GM12878 (cell line): Measurements from ENCODE around the gene NKAIN2. TPM values are rescaled to one million over a fixed set of nuclear protein-coding genes. Genes with fewer than 3 reads are reported as not detected.

Experiments used
- ATAC-seq: fragments of 200-7000 bp; cut with Tn5 transposase; 3 replicates; pipeline ENCODE4 v1.9.1; 2020; ENCODE audit warnings: mild to moderate bottlenecking, moderate library complexity
- BruUV-seq: library from RNA; stranded (reverse); fragments of 400-500 nt; replicated peaks from 2 replicates; lab custom pipeline; 2021; lab: Mats Ljungman, UMichigan
- CTCF ChIA-PET: fragments of 300-600 bp; sonication (Branson Sonifier 250); formaldehyde crosslinking; extraction: SDS; loops from one replicate; lab custom pipeline; 2021; ENCODE audit warnings: inconsistent platforms; lab: Yijun Ruan, JAX
- POLR2A ChIA-PET: fragments of 350-600 bp; formaldehyde crosslinking; extraction: SDS; loops from one replicate; lab custom pipeline; 2021; ENCODE audit warnings: inconsistent platforms; lab: Charles Lee
- RAD21 ChIA-PET: fragments of 300-600 bp; sonication (Branson Sonifier 250); formaldehyde crosslinking; loops from one replicate; lab custom pipeline; 2023; ENCODE audit warnings: antibody characterized with exemption; ENCODE audit not compliant: unreplicated experiment; lab: Charles Lee
- SMC1A ChIA-PET: fragments of 300-600 bp; sonication (Branson Sonifier 250); formaldehyde crosslinking; loops from one replicate; lab custom pipeline; 2023; ENCODE audit not compliant: unreplicated experiment, uncharacterized antibody; lab: Charles Lee
- DNase-seq: peaks from one replicate; pipeline ENCODE4 v3.0.0-alpha.2; 2011; ENCODE audit warnings: low read depth, low spot score
- FAIRE-seq: peaks from 3 replicates; lab custom pipeline; 2011; peaks lifted over from hg19 to GRCh38; lab: Jason Lieb, UNC
- H2AFZ ChIP-seq: 2 replicates; pipeline ENCODE4 v1.6.0; 2011; ENCODE audit warnings: low read depth, low read length, control low read depth; ENCODE audit not compliant: control insufficient read depth
- H3K27ac ChIP-seq: 2 replicates; pipeline ENCODE4 v1.5.1; 2011; ENCODE audit warnings: control low read depth; ENCODE audit not compliant: control insufficient read depth, insufficient read depth
- H3K27me3 ChIP-seq, 2 experiments: replicated peaks in 1 of 2; 2 replicates each; pipeline versions ENCODE4 v1.6.0 to v1.6.1; 2011; ENCODE audit warnings: low read length in 1 of 2; ENCODE audit not compliant: control insufficient read depth in 2 of 2, insufficient read depth in 2 of 2
- H3K36me3 ChIP-seq, 2 experiments: 2 replicates each; pipeline ENCODE4 v1.5.1; 2011; ENCODE audit warnings: low read length in 1 of 2; ENCODE audit not compliant: control insufficient read depth in 2 of 2, insufficient read depth in 2 of 2
- H3K4me1 ChIP-seq: 2 replicates; pipeline ENCODE4 v1.6.1; 2011; ENCODE audit warnings: mild to moderate bottlenecking, low read length, moderate library complexity, mixed read lengths; ENCODE audit not compliant: control insufficient read depth, insufficient read depth
- H3K4me2 ChIP-seq: 2 replicates; pipeline ENCODE4 v1.6.0; 2011; ENCODE audit warnings: control low read depth; ENCODE audit not compliant: control insufficient read depth, insufficient read depth
- H3K4me3 ChIP-seq: fragments of 200-600 bp; sonication (generic); 2 replicates; pipeline ENCODE4 v1.5.1; 2016
- H3K79me2 ChIP-seq: 2 replicates; pipeline ENCODE4 v1.6.0; 2011; ENCODE audit warnings: low read length; ENCODE audit not compliant: control insufficient read depth, insufficient read depth
- H3K9ac ChIP-seq: 2 replicates; pipeline ENCODE4 v1.8.0; 2011; ENCODE audit warnings: low read length, control low read depth, mixed read lengths; ENCODE audit not compliant: control insufficient read depth, insufficient read depth
- H3K9me3 ChIP-seq: replicated peaks from 3 replicates; pipeline ENCODE4 v1.5.1; 2011; ENCODE audit warnings: mild to moderate bottlenecking, low read length; ENCODE audit not compliant: control insufficient read depth, insufficient read depth
- H4K20me1 ChIP-seq: 2 replicates; pipeline ENCODE4 v1.6.0; 2011; ENCODE audit not compliant: control insufficient read depth, insufficient read depth
- BACH1 ChIP-seq: fragments of 450-650 bp; IDR thresholded peaks from 2 replicates; pipeline ENCODE4 v1.6.1; 2017; ENCODE audit warnings: mild to moderate bottlenecking, borderline replicate concordance
- CEBPZ ChIP-seq: fragments of 150-350 bp; IDR thresholded peaks from 2 replicates; pipeline ENCODE4 v1.6.1; 2016; ENCODE audit warnings: low read depth, low read length
- FOXK2 ChIP-seq: fragments of 450-650 bp; IDR thresholded peaks from 2 replicates; pipeline ENCODE4 v1.6.1; 2017; ENCODE audit warnings: mild to moderate bottlenecking, moderate library complexity
- NBN ChIP-seq: fragments of 450-650 bp; IDR thresholded peaks from 2 replicates; pipeline ENCODE4 v1.6.1; 2016
- NFIC ChIP-seq: IDR thresholded peaks from 2 replicates; pipeline ENCODE4 v1.6.1; 2012; ENCODE audit warnings: low read depth, mild to moderate bottlenecking, inconsistent platforms, low read length, moderate library complexity
- YY1 ChIP-seq: IDR thresholded peaks from 2 replicates; pipeline ENCODE4 v1.6.1; 2011; ENCODE audit warnings: low read depth, mild to moderate bottlenecking, low read length
- WGBS: methylation state at CpG from one replicate; pipeline ENCODE4 v1.1.6; 2016; ENCODE audit warnings: low lambda C conversion rate; ENCODE audit not compliant: insufficient replicate concordance, insufficient coverage; ENCODE audit errors: missing lambda C conversion rate; 5-methylcytosine and 5-hydroxymethylcytosine counted together
- in situ Hi-C: fragments of 300-500 bp; cut with MboI; formaldehyde crosslinking; loops from 9 replicates; pipeline ENCODE4 v1.14.3; 2018; ENCODE audit warnings: mixed read lengths
- intact Hi-C: fragments of 100-400 bp; cut with micrococcal nuclease; formaldehyde crosslinking; loops from one replicate; pipeline ENCODE4 v1.14.2; 2022; ENCODE audit not compliant: unreplicated experiment
- polyA plus RNA-seq, 11 experiments: library from polyadenylated mRNA; depleted of rRNA in 4 of 11; unstranded in 6 of 11; stranded (reverse) in 5 of 11; fragments of >200 nt; fragmentation: Nextera tagmentation in 4 of 11; fragmentation: Illumina TruSeq in 1 of 11; extraction: Ambion mirVana in 4 of 11; extraction: Trizol in 1 of 11; gene quantifications; 1 replicate in 1 of 11; 2 replicates in 10 of 11; pipeline versions ENCODE4 v1.2.1 to v1.2.3, GENCODE V29; 2011 to 2016; ENCODE audit warnings: inconsistent platforms in 2 of 11, missing spikeins in 2 of 11, low read depth in 1 of 11
- total RNA-seq, 4 experiments: library from RNA; depleted of rRNA in 3 of 4; stranded (reverse); fragments of >200 nt in 3 of 4; fragmentation: Illumina TruSeq in 1 of 4; extraction: Trizol in 1 of 4; gene quantifications; 2 replicates each; pipeline versions ENCODE4 v1.2.1 to v1.2.3, GENCODE V29; 2013 to 2021
- TF ChIP-seq, protein P1 (sequence below): fragments of 450-650 bp; IDR thresholded peaks from 2 replicates; pipeline ENCODE4 v1.6.1; 2017; ENCODE audit warnings: borderline replicate concordance
- TF ChIP-seq, protein P2 (sequence below): fragments of 450-650 bp; IDR thresholded peaks from 2 replicates; pipeline ENCODE4 v1.6.1; 2017; ENCODE audit warnings: mild to moderate bottlenecking, low read depth, inconsistent platforms; ENCODE audit not compliant: poor library complexity, severe bottlenecking

Gene NKAIN2
- total and polyA plus RNA-seq, 10 of the 15 experiments (the other 5 are each of a cell fraction or from before 2014, with no cell fraction given): not detected

DNA sequence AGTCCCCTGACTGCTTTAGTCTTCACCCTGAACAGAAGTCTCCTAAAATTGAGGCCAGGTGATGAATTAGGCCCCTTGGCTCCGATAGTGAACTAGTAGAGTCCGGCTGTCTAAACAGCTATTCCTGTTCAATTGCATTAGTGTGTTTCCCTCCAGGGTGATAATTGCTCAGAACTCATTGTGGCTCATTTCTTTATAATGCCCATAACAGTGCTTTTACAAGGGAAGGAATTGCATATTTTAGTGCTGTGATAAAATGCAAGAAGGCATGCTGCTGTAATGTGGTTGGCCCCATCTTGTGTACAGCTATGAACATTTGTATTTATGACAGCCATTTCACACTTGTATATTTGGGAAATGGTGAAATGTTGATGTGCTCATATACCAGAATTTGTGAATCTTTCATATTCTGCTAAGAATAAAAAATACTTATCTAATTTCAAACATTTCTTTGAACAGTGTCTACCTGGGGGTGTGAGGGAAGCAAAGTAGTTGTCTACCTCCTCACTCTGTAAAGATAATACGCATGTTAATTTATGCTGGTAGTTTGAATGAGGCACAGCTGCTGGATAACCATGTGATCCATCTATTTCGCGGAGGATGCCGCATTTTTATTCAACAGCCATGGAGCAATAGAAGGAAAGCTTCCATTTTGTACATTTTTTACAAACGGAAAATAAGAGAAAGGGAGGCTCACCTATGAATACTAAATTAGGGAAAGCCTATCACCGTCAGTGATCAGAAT, 451.4 kb downstream of the NKAIN2 start:
- intact Hi-C loops: no loop called here
- in situ Hi-C loops: no loop called here
- no peaks in the 10 kb centered on the region for H3K36me3 ChIP-seq
- H3K4me2 ChIP-seq: no peak overlapping the region
- RAD21 ChIA-PET: no interaction called here
- no peaks in the 10 kb centered on the region for H3K79me2 ChIP-seq
- no peak for FAIRE-seq
- no peak for ATAC-seq
- no peaks in the 10 kb centered on the region for H3K27me3 ChIP-seq
- 26% methylated on average over 8 of the region's 8 CpGs for WGBS
- H2AFZ ChIP-seq: no peak overlapping the region
- H3K27ac ChIP-seq: no peak overlapping the region
- SMC1A ChIA-PET: no interaction called here
- no peak overlapping the region for H3K4me3 ChIP-seq
- CTCF ChIA-PET: no interaction called here
- POLR2A ChIA-PET: no interaction called here
- no peaks in the 10 kb centered on the region for H4K20me1 ChIP-seq
- H3K9me3 ChIP-seq: no peaks in the 10 kb centered on the region
- no peak overlapping the region for H3K9ac ChIP-seq
- H3K4me1 ChIP-seq: no peaks in the 10 kb centered on the region
- TF ChIP-seq YY1: no peak
- no peak for TF ChIP-seq FOXK2
- no peak for TF ChIP-seq CEBPZ
- TF ChIP-seq, protein P1, sequence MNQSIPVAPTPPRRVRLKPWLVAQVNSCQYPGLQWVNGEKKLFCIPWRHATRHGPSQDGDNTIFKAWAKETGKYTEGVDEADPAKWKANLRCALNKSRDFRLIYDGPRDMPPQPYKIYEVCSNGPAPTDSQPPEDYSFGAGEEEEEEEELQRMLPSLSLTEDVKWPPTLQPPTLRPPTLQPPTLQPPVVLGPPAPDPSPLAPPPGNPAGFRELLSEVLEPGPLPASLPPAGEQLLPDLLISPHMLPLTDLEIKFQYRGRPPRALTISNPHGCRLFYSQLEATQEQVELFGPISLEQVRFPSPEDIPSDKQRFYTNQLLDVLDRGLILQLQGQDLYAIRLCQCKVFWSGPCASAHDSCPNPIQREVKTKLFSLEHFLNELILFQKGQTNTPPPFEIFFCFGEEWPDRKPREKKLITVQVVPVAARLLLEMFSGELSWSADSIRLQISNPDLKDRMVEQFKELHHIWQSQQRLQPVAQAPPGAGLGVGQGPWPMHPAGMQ: no peak
- no peak for TF ChIP-seq BACH1
- TF ChIP-seq NBN: no peak
- TF ChIP-seq, protein P2, sequence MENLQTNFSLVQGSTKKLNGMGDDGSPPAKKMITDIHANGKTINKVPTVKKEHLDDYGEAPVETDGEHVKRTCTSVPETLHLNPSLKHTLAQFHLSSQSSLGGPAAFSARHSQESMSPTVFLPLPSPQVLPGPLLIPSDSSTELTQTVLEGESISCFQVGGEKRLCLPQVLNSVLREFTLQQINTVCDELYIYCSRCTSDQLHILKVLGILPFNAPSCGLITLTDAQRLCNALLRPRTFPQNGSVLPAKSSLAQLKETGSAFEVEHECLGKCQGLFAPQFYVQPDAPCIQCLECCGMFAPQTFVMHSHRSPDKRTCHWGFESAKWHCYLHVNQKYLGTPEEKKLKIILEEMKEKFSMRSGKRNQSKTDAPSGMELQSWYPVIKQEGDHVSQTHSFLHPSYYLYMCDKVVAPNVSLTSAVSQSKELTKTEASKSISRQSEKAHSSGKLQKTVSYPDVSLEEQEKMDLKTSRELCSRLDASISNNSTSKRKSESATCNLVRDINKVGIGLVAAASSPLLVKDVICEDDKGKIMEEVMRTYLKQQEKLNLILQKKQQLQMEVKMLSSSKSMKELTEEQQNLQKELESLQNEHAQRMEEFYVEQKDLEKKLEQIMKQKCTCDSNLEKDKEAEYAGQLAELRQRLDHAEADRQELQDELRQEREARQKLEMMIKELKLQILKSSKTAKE: no peak
- TF ChIP-seq NFIC: no peak
- BruUV-seq: no TSS peak
- DNase-seq: no peak
